Measurements from ENCODE around the gene OR51V1. TPM values are rescaled to one million over a fixed set of nuclear protein-coding genes. Genes with fewer than 3 reads are reported as not detected.

The OR51V1 gene
- total RNA-seq, 1 experiment from 2014 or later, result not detected

DNA sequence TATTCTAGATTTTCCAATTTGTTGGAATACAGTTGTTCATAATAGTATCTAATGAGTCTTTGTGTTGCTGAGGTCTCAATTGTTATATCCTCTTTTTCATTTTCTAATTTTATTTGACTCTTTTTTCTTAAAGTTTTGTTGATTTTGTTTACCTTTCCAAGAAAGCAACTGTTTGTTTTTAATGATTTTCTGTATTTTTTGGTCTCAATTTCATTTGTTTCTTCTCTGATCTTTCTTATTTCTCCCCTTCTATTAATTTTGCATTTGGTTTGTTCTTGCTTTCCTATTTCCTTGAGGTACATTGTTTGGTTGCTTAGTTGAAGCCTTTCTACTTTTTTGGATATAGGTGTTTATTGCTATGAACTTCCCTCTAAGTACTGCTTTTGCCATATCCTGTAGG lies 40.7 kb downstream of the OR51V1 start:
- Histone ChIP-seq H3K9me3 (ENCODE audit: insufficient read depth, low read depth) (no peaks in the 10 kb centered on the region), H4K20me1 (ENCODE audit: insufficient read depth) (no peaks in the 10 kb centered on the region), H2AFZ (no peak overlapping the region), H3K9me2 (ENCODE audit: insufficient read depth) (no peaks in the 10 kb centered on the region), H3F3A (ENCODE audit: insufficient read depth, low read depth) (no peaks in the 10 kb centered on the region), H3K36me3 (ENCODE audit: low read depth) (no peaks in the 10 kb centered on the region), H3K4me1 (replicated peaks; ENCODE audit: insufficient read depth) (no peaks in the 10 kb centered on the region), H3K4me2 (no peak overlapping the region), H3K27ac (no peak overlapping the region), H3K4me3 (no peak overlapping the region), H3K79me2 (ENCODE audit: low read depth) (no peaks in the 10 kb centered on the region), H3K27me3 (ENCODE audit: insufficient read depth, low read depth) (no peaks in the 10 kb centered on the region)
- TF ChIP-seq, protein P1, sequence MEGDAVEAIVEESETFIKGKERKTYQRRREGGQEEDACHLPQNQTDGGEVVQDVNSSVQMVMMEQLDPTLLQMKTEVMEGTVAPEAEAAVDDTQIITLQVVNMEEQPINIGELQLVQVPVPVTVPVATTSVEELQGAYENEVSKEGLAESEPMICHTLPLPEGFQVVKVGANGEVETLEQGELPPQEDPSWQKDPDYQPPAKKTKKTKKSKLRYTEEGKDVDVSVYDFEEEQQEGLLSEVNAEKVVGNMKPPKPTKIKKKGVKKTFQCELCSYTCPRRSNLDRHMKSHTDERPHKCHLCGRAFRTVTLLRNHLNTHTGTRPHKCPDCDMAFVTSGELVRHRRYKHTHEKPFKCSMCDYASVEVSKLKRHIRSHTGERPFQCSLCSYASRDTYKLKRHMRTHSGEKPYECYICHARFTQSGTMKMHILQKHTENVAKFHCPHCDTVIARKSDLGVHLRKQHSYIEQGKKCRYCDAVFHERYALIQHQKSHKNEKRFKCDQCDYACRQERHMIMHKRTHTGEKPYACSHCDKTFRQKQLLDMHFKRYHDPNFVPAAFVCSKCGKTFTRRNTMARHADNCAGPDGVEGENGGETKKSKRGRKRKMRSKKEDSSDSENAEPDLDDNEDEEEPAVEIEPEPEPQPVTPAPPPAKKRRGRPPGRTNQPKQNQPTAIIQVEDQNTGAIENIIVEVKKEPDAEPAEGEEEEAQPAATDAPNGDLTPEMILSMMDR (conservative IDR thresholded peaks at IDR 0.05), result no peak
- TF ChIP-seq EZH2 (IDR thresholded peaks at IDR 0.05; ENCODE audit: low read depth), result no peak
- no peak for DNase-seq
- CTCF ChIA-PET, result no interaction called here
- intact Hi-C loops (cut with micrococcal nuclease; ENCODE audit: unreplicated experiment), result no loop called here
- no TSS peak for BruUV-seq (replicated peaks)
- POLR2A ChIA-PET (ENCODE audit: unreplicated experiment), result no interaction called here

DNA sequence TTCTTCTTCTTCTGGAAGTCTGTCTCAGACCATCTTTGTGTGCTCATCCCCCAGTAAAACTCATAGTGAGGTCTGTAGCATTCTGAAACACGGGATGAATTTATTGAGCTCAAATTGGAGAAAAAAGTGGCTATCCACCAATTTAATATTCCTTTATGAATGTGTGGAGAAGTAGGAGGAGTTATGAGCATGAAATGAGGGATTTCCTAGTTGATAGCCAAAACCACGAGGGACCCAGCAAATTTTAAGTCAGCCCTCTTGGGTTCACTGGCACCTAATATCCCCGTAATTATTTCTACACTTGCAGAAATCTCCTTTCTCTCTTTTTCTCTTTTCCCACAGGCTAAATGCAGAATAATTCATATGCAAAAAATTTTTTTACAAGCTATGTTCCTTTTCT lies 45.8 kb downstream of the OR51V1 start, which contains the start of gene OR52A1:
TSS of gene OR52A1 (minus strand) at position 101 of the 400 bp plus-strand sequence. CDS start 2,388 bp downstream, outside the sequence.
- H4K20me1 ChIP-seq (ENCODE audit: insufficient read depth), result no peaks in the 10 kb centered on the region
- H3K9me3 ChIP-seq (ENCODE audit: insufficient read depth, low read depth), result no peaks in the 10 kb centered on the region
- TF ChIP-seq, protein P1 (conservative IDR thresholded peaks at IDR 0.05), result no peak
- no peak for TF ChIP-seq EZH2 (IDR thresholded peaks at IDR 0.05; ENCODE audit: low read depth)
- H3K4me2 ChIP-seq, result no peak within 1 kb of the TSS
- BruUV-seq (replicated peaks), result no TSS peak
- H2AFZ ChIP-seq, result no peak within 1 kb of the TSS
- no peaks in the 10 kb centered on the region for H3F3A ChIP-seq (ENCODE audit: insufficient read depth, low read depth)
- no peaks in the 10 kb centered on the region for H3K36me3 ChIP-seq (ENCODE audit: low read depth)
- CTCF ChIA-PET, result no interaction called here
- no peaks in the 10 kb centered on the region for H3K79me2 ChIP-seq (ENCODE audit: low read depth)
- H3K27me3 ChIP-seq (ENCODE audit: insufficient read depth, low read depth), result no peaks in the 10 kb centered on the region
- H3K9me2 ChIP-seq (ENCODE audit: insufficient read depth), result no peaks in the 10 kb centered on the region
- no peak for DNase-seq
- POLR2A ChIA-PET (ENCODE audit: unreplicated experiment), result no interaction called here
- no peak within 1 kb of the TSS for H3K27ac ChIP-seq
- no peaks in the 10 kb centered on the region for H3K4me1 ChIP-seq (replicated peaks; ENCODE audit: insufficient read depth)
- intact Hi-C loops (cut with micrococcal nuclease; ENCODE audit: unreplicated experiment), result no loop called here
- no peak within 1 kb of the TSS for H3K4me3 ChIP-seq

DNA sequence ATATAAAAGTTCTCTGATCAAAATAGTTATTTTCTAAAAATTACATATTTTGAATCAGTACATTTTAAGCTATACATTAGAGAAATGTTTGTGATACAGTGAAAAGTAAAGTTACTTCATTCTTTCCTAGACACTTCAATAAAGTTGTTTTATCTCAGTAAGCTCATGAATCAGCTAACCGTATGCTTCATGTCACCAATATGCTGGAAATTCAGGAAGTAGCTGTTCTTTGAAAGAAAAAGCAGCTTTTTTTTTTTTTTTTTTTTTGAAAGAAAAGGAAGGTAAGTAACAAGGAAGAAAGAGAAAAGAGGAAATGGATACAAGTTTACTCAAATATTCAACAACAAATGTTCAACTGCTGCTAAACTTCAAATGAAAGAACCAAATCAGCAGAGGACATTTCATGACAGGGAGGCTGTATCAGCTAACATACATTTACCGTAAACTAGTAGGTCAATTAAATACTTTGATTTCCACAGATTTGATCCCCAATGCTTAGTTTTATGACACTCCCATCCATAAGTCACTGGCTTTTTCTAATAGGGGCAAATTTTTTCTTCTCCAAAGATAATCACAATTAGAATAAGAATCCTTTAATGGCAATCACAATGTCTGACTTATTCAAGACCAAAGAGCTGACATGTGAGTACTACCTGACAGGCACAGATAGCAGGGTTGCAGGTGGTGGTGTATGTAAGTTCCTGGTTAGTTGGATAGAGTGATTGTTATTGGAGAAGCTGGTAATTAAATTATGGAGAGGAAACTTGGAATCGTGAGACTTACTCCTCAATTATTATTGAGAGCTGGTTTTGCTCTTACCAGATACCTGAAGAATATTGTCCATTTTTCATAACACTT lies 46.7 kb downstream of the OR51V1 start:
- H3K27me3 ChIP-seq (ENCODE audit: insufficient read depth, low read depth), result no peaks in the 10 kb centered on the region
- CTCF ChIA-PET, result no interaction called here

More for the DNA sequence above, 46.7 kb downstream of the OR51V1 start:
- H4K20me1 ChIP-seq (ENCODE audit: insufficient read depth), result no peaks in the 10 kb centered on the region
- H3K36me3 ChIP-seq (ENCODE audit: low read depth), result no peaks in the 10 kb centered on the region
- H3K79me2 ChIP-seq (ENCODE audit: low read depth), result no peaks in the 10 kb centered on the region
- POLR2A ChIA-PET (ENCODE audit: unreplicated experiment), result interaction anchor here (0.7 kb wide), 1 partner anchor 1187 kb away, joined by 43 read pairs; no protein-coding TSS in a partner anchor
- TF ChIP-seq, protein P1 (conservative IDR thresholded peaks at IDR 0.05), result no peak
- TF ChIP-seq EZH2 (IDR thresholded peaks at IDR 0.05; ENCODE audit: low read depth), result no peak
- intact Hi-C loops (cut with micrococcal nuclease; ENCODE audit: unreplicated experiment), result no loop called here
- H2AFZ ChIP-seq, result no peak overlapping the region
- no peak overlapping the region for H3K4me3 ChIP-seq
- no peak overlapping the region for H3K4me2 ChIP-seq
- BruUV-seq (replicated peaks), result no TSS peak
- H3K9me3 ChIP-seq (ENCODE audit: insufficient read depth, low read depth), result no peaks in the 10 kb centered on the region
- H3K27ac ChIP-seq, result no peak overlapping the region
- H3K9me2 ChIP-seq (ENCODE audit: insufficient read depth), result no peaks in the 10 kb centered on the region
- H3F3A ChIP-seq (ENCODE audit: insufficient read depth, low read depth), result no peaks in the 10 kb centered on the region
- no peak for DNase-seq
- no peaks in the 10 kb centered on the region for H3K4me1 ChIP-seq (replicated peaks; ENCODE audit: insufficient read depth)

Data from PC-9 (cell line).